Measurements from ENCODE around the gene GNA14.

- no peak for TF ChIP-seq GATA2 (IDR thresholded peaks at IDR 0.05; ENCODE audit: low read depth, low read length)
- no peak for TF ChIP-seq GATA3 (IDR thresholded peaks at IDR 0.05; ENCODE audit: low read depth, low read length)
Observed at GRCh38 chr9:77585335-77585786, 62.8 kb downstream of the GNA14 start.

Data from SH-SY5Y (cell line).